Measurements from ENCODE around the gene SLC25A47. TPM values are rescaled to one million over a fixed set of nuclear protein-coding genes. Genes with fewer than 3 reads are reported as not detected.

SLC25A47 gene
- total RNA-seq, 1 experiment from 2014 or later: 0.13 TPM

DNA sequence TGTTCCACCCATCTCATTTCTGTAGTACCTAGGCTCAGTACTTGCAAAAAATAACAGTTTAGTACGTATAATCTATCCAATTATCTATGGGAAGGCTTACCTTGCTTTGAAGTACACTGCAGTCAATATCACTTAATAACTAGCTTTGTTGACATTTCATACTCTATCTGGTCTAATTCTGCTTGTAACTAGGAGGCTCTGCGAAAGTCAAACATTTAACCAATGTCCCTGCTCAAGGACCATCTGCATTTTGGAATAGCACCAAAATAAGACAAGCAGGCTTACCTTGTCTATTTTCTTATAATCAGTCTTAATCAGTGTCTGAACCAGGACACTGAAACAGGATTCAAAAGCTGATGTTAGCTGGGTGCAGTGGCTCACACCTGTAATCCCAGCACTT, 39.9 kb downstream of the SLC25A47 start:
- no peak for DNase-seq
- Histone ChIP-seq H3K14ac (ENCODE audit: insufficient read depth, low read length) (no peak overlapping the region), H3K23me2 (ENCODE audit: insufficient read length, low read depth, low read length, poor library complexity, severe bottlenecking) (no peaks in the 10 kb centered on the region), H2BK5ac (ENCODE audit: insufficient read length, low read length) (no peak overlapping the region), H3K79me2 (ENCODE audit: insufficient read depth, low read length) (peaks cover 2% of the 10 kb centered on the region; the same call in 1 of the 2 replicates), H4K5ac (ENCODE audit: insufficient read length, low read depth, low read length) (no peak overlapping the region), H3K4ac (ENCODE audit: low read depth, low read length) (no peak overlapping the region), H2BK15ac (ENCODE audit: low read depth, low read length) (no peak overlapping the region), H2BK20ac (ENCODE audit: low read depth, low read length, poor library complexity, severe bottlenecking) (no peak overlapping the region), H3K18ac (ENCODE audit: insufficient read length, low read depth, low read length) (no peak overlapping the region), H3K9ac (ENCODE audit: extremely low read depth, insufficient read length, low read length) (no peak overlapping the region), H3K79me1 (ENCODE audit: insufficient read depth, low read depth, low read length, poor library complexity, severe bottlenecking) (no peaks in the 10 kb centered on the region), H3T11ph (ENCODE audit: low read length) (no peak overlapping the region), H2AK5ac (ENCODE audit: insufficient read length, low read length) (no peak overlapping the region), H3K4me1 (ENCODE audit: insufficient read depth, low read length) (no peaks in the 10 kb centered on the region), H3K56ac (ENCODE audit: insufficient read length, low read depth, low read length) (no peak overlapping the region), H2BK120ac (ENCODE audit: low read depth, low read length, poor library complexity, severe bottlenecking) (no peak overlapping the region), H2AFZ (ENCODE audit: low read length) (no peak overlapping the region), H4K8ac (replicated peaks; ENCODE audit: insufficient read length, low read depth, low read length) (no peak overlapping the region), H3K27me3 (ENCODE audit: insufficient read depth, low read length) (no peaks in the 10 kb centered on the region), H2BK12ac (ENCODE audit: insufficient read length, low read depth, low read length) (no peak overlapping the region), H3K27ac (ENCODE audit: insufficient read length, low read depth, low read length) (no peak overlapping the region), H4K91ac (ENCODE audit: insufficient read length, low read depth, low read length) (no peak overlapping the region), H4K20me1 (ENCODE audit: control insufficient read depth, insufficient read depth, insufficient read length) (no peaks in the 10 kb centered on the region), H3K23ac (ENCODE audit: insufficient read length, low read depth, low read length) (no peak overlapping the region), H3K9me3 (ENCODE audit: control insufficient read depth, low read depth, low read length) (no peaks in the 10 kb centered on the region), H3K4me2 (ENCODE audit: insufficient read depth, insufficient read length, low read length) (no peak overlapping the region)
- no peak overlapping the region for H3K4me3 Mint-ChIP-seq
- H3K27me3 Mint-ChIP-seq (ENCODE audit: low read depth): no peaks in the 10 kb centered on the region
- TF ChIP-seq, protein P1, sequence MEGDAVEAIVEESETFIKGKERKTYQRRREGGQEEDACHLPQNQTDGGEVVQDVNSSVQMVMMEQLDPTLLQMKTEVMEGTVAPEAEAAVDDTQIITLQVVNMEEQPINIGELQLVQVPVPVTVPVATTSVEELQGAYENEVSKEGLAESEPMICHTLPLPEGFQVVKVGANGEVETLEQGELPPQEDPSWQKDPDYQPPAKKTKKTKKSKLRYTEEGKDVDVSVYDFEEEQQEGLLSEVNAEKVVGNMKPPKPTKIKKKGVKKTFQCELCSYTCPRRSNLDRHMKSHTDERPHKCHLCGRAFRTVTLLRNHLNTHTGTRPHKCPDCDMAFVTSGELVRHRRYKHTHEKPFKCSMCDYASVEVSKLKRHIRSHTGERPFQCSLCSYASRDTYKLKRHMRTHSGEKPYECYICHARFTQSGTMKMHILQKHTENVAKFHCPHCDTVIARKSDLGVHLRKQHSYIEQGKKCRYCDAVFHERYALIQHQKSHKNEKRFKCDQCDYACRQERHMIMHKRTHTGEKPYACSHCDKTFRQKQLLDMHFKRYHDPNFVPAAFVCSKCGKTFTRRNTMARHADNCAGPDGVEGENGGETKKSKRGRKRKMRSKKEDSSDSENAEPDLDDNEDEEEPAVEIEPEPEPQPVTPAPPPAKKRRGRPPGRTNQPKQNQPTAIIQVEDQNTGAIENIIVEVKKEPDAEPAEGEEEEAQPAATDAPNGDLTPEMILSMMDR (conservative IDR thresholded peaks at IDR 0.05): no peak
- WGBS (ENCODE audit: extremely low coverage, insufficient read length, low lambda C conversion rate): no CpG with 5 or more reads among the region's 2 CpGs
- peaks cover 55 to 79% (median 66%) of the 10 kb centered on the region in 3 experiments for H3K36me3 Mint-ChIP-seq (ENCODE audit: insufficient read depth in 1 of 3, low read depth in 3 of 3)
- no peaks in the 10 kb centered on the region for H3K9me3 Mint-ChIP-seq
- H3K4me1 Mint-ChIP-seq: no peaks in the 10 kb centered on the region
- no peak overlapping the region for H3K27ac Mint-ChIP-seq
